Measurements from ENCODE around the gene CALML5. TPM values are rescaled to one million over a fixed set of nuclear protein-coding genes. Genes with fewer than 3 reads are reported as not detected.

The CALML5 gene
- polyA plus RNA-seq, 1 of the 3 experiments (the other 2 are of a cell fraction), result not detected

DNA sequence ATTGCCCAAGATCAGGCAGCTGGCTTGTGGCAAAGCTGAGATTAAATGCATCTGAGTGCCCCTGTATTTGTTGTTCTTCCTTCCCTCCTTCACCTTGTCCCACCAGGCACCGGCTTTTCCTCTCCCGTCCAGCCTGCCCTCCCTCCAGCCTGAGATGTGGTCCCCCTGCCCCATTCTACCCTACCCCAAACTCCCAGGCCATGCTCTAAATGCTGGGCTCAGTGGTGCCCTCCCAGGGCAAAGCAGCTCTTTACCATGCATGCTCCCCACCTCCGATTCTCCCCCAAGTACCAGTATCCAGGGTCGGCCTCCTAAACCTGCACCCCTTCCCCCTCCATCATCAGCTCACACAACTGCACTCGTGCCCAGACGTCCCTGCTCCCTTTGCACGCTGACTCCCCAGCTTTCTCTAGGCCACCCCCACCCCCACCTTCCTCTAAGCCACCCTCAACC lies 36.5 kb downstream of the CALML5 start:
- H3K4me3 ChIP-seq (ENCODE audit: low read depth in 2 of 2, low read length in 1 of 2), result no peak overlapping the region
- no peaks in the 10 kb centered on the region for H3K9me3 ChIP-seq
- no peak overlapping the region for H3K4me2 ChIP-seq
- H2AFZ ChIP-seq (ENCODE audit: low read depth), result no peak overlapping the region
- no peaks in the 10 kb centered on the region for H4K20me1 ChIP-seq (ENCODE audit: insufficient read depth)
- WGBS (ENCODE audit: low lambda C conversion rate), result 100% methylated on average over 6 of the region's 7 CpGs
- no peaks in the 10 kb centered on the region for H3K9me2 ChIP-seq
- H3K9ac ChIP-seq, result no peak overlapping the region
- H3K4me1 ChIP-seq (ENCODE audit: control insufficient read depth in 1 of 2, insufficient read depth in 2 of 2, low read depth in 1 of 2, low read length in 1 of 2), result peaks cover 0 to 8% of the 10 kb centered on the region in 2 experiments; a peak in 1 of 4 replicates
- no peak for TF ChIP-seq TEAD4 (IDR thresholded peaks at IDR 0.05; ENCODE audit: borderline replicate concordance, insufficient read depth)
- TF ChIP-seq SMC3 (IDR thresholded peaks at IDR 0.05; ENCODE audit: low read depth, low read length), result no peak
- no peak for TF ChIP-seq EP300 (IDR thresholded peaks at IDR 0.05; ENCODE audit: borderline replicate concordance in 1 of 2, low read depth in 1 of 2, low read length in 1 of 2)
- TF ChIP-seq, protein P1, sequence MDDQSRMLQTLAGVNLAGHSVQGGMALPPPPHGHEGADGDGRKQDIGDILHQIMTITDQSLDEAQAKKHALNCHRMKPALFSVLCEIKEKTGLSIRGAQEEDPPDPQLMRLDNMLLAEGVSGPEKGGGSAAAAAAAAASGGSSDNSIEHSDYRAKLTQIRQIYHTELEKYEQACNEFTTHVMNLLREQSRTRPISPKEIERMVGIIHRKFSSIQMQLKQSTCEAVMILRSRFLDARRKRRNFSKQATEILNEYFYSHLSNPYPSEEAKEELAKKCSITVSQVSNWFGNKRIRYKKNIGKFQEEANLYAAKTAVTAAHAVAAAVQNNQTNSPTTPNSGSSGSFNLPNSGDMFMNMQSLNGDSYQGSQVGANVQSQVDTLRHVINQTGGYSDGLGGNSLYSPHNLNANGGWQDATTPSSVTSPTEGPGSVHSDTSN (IDR thresholded peaks at IDR 0.05), result no peak
- TF ChIP-seq TCF12 (IDR thresholded peaks at IDR 0.05), result no peak
- TF ChIP-seq MXI1 (IDR thresholded peaks at IDR 0.05; ENCODE audit: low read depth, low read length), result no peak
- TF ChIP-seq FOSL2 (IDR thresholded peaks at IDR 0.05; ENCODE audit: borderline replicate concordance, low read depth), result no peak
- no peak for TF ChIP-seq JUND (IDR thresholded peaks at IDR 0.05)
- no peak for TF ChIP-seq RCOR1 (IDR thresholded peaks at IDR 0.05; ENCODE audit: low read length)
- TF ChIP-seq SIN3A (IDR thresholded peaks at IDR 0.05; ENCODE audit: borderline replicate concordance, low read depth, low read length), result no peak
- no peak for TF ChIP-seq FOXM1 (IDR thresholded peaks at IDR 0.05; ENCODE audit: low read depth)
- no peak for TF ChIP-seq EZH2phosphoT487 (IDR thresholded peaks at IDR 0.05; ENCODE audit: borderline replicate concordance, low read depth)
- TF ChIP-seq, protein P2, sequence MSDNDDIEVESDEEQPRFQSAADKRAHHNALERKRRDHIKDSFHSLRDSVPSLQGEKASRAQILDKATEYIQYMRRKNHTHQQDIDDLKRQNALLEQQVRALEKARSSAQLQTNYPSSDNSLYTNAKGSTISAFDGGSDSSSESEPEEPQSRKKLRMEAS (IDR thresholded peaks at IDR 0.05; ENCODE audit: low read depth), result no peak
- no peak for TF ChIP-seq GABPA (IDR thresholded peaks at IDR 0.05; ENCODE audit: low read depth)
- TF ChIP-seq RXRA (IDR thresholded peaks at IDR 0.05; ENCODE audit: borderline replicate concordance, low read depth), result no peak
- TF ChIP-seq RFX5 (IDR thresholded peaks at IDR 0.05; ENCODE audit: low read length), result no peak
- TF ChIP-seq RAD21 (IDR thresholded peaks at IDR 0.05; ENCODE audit: low read length), result no peak
- no peak for TF ChIP-seq POLR2AphosphoS5 (IDR thresholded peaks at IDR 0.05; ENCODE audit: low read depth, low read length)
- TF ChIP-seq ELF1 (IDR thresholded peaks at IDR 0.05), result no peak
- TF ChIP-seq, protein P3, sequence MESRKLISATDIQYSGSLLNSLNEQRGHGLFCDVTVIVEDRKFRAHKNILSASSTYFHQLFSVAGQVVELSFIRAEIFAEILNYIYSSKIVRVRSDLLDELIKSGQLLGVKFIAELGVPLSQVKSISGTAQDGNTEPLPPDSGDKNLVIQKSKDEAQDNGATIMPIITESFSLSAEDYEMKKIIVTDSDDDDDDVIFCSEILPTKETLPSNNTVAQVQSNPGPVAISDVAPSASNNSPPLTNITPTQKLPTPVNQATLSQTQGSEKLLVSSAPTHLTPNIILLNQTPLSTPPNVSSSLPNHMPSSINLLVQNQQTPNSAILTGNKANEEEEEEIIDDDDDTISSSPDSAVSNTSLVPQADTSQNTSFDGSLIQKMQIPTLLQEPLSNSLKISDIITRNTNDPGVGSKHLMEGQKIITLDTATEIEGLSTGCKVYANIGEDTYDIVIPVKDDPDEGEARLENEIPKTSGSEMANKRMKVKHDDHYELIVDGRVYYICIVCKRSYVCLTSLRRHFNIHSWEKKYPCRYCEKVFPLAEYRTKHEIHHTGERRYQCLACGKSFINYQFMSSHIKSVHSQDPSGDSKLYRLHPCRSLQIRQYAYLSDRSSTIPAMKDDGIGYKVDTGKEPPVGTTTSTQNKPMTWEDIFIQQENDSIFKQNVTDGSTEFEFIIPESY (IDR thresholded peaks at IDR 0.05; ENCODE audit: borderline replicate concordance, low read depth), result no peak
- no peak for DNase-seq
- H3K36me3 ChIP-seq (replicated peaks in 1 of 2; ENCODE audit: control insufficient read depth in 1 of 2, insufficient read depth in 2 of 2, low read length in 1 of 2), result peaks cover under 1 to 8% of the 10 kb centered on the region in 2 experiments
- no peaks in the 10 kb centered on the region for H3K27me3 ChIP-seq (ENCODE audit: insufficient read depth)
- CTCF ChIA-PET, result interaction anchor here (1.9 to 5.3 kb wide), 3 partner anchors 160 to 613 kb away, joined by 4 to 34 read pairs (median 10); no protein-coding TSS in a partner anchor
- no peaks in the 10 kb centered on the region for H3F3A ChIP-seq (replicated peaks; ENCODE audit: insufficient read depth)
- POLR2A ChIA-PET, result no interaction called here
- no peaks in the 10 kb centered on the region for H3K79me2 ChIP-seq (ENCODE audit: insufficient read depth)
- no peak overlapping the region for H3K27ac ChIP-seq (ENCODE audit: low read depth in 2 of 2, low read length in 1 of 2)

All from SK-N-SH (cell line).